Measurements from ENCODE around the gene CCDC107.

CCDC107 gene

DNA sequence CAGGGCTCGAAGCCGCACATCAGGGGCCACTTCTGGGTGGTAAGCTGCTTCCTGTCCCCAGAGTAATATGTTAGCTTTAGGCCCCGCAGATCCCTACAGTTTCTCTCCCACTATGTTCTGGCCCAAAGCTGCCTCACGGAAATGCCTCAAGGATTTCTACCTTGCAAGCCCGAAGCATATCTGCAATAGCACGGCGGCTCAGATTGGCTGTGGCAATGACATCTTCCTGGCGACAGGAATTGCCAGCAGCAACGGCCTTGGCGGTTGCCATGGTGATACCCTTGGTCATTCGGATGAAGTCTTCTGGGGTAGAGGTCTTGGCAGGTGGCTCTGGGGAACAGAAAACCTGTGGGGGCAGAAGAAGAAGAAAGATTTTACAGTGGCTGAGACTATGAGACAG lies 41.9 kb downstream of the CCDC107 start:
- no peak overlapping the region for H3K4me3 ChIP-seq (ENCODE audit: low read depth, low read length)

- no peak overlapping the region for H3K4me3 ChIP-seq (ENCODE audit: low read depth, low read length)
These were observed 42.9 kb downstream of the CCDC107 start for GRCh38 chr9:35700942-35701341.

- no peak overlapping the region for H3K4me3 ChIP-seq (ENCODE audit: low read depth, low read length)
These were observed 44.6 kb downstream of the CCDC107 start for GRCh38 chr9:35702696-35703095.

DNA sequence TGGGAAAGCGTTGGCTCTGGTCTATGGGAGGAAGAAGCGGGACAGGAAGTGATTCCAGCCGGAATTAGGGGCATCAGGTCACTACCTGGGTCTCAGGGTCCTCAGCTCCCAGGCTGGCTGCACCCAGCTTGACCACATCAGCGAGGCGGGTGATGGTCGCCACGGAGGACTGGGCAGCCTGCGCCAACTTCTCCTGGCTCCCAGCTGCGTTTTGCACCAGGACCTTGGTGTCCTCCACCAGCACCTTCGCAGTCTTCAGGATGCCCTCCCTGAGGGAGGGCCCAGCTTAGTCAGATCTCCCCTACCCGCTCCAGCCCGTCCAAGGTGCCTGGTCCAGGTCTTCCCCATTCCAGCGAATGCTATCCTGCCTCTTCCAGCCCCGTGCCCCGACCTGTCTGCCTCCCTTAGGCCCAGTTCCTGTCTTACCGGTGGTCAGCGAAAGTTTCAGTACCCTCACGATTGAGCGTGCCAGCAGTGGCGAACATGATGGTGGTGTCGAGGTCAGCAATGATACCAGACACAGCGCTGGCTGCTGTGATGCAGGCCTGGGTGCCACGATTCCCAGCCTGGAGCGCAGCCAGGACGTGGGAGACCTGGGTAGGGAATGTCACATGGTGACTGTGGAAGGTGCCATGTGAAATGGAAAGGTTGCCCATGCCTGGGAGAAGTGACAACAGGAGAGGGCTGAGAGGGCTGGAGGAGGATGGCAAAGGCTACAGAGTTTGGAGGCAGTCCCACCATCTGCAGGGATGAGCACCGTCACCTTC lies 46.0 kb downstream of the CCDC107 start:
- H3K4me3 ChIP-seq (ENCODE audit: low read depth, low read length) = no peak overlapping the region

DNA sequence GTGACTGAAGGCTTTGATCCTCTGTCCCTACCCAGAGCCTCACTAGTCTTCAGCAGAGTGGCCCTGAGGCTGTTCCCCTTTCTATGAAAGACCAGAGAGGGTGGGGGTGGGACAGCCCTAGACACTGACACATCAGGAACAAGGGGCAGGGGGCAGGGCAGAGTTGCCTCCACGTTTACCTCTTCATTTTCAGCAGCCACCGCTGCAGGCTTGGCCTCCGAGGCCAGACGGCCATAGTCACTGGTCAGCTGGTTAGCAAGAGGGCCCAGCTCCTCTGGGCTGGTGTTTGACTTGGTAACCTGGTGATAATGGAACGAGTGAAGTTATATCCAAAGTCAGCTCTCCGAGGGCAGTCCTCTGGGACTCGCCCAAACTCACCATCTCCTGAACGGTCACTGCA lies 47.3 kb downstream of the CCDC107 start:
- no peak overlapping the region for H3K4me3 ChIP-seq (ENCODE audit: low read depth, low read length)

- H3K4me3 ChIP-seq (ENCODE audit: low read depth, low read length) = no peak overlapping the region
These were observed 47.8 kb downstream of the CCDC107 start for GRCh38 chr9:35705836-35706430.

DNA sequence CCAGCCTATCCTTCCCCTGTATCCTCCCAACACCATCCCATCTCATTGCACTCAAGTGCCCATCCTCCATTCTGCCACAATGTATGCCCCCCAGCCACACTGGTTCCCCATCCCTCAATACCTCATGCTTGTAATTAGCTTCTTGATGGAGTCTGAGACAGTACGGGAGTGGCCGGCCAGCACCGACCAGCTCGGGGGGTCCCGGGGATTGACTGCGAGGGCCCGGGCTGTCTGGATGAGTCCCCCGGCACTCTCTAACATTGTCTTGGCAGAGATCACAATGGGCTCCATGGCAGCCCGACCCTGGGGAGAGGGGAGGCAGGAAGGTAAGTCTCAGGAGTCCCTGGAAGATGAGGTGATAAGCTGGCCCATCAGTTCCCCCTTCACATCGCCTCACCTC lies 48.9 kb downstream of the CCDC107 start:
- H3K4me3 ChIP-seq (ENCODE audit: low read depth, low read length) = no peak overlapping the region

- no peak overlapping the region for H3K4me3 ChIP-seq (ENCODE audit: low read depth, low read length)
These were observed 50.1 kb downstream of the CCDC107 start for GRCh38 chr9:35708146-35708545.

- no peak overlapping the region for H3K4me3 ChIP-seq (ENCODE audit: low read depth, low read length)
These were observed 52.9 kb downstream of the CCDC107 start for GRCh38 chr9:35710818-35711500.
